Epithelial cell of esophagus (primary cell): Measurements from ENCODE around the gene DYNLT4.
A peak's percentile ranks its signal among the peaks of the same experiment; 100 is the strongest.
"Not testable (repeated sequence)": the region's sequence is repeated elsewhere in the genome, so short reads cannot be mapped to it uniquely, and the experiment has no call there.

Experiments
- DNase-seq: peaks from one replicate; pipeline ENCODE4 v3.0.0; 2010; ENCODE audit warnings: low read depth
- H3K4me3 ChIP-seq: 2 replicates; pipeline ENCODE4 v1.5.1; 2011; ENCODE audit warnings: mild to moderate bottlenecking, low read length, control low read depth
- TF ChIP-seq, protein P1 (sequence below): IDR thresholded peaks from 2 replicates; pipeline ENCODE4 v1.5.1; 2011; ENCODE audit warnings: low read depth, mild to moderate bottlenecking, low read length, control low read depth, inconsistent platforms; ENCODE audit not compliant: insufficient read depth; ENCODE audit errors: missing control alignments

The DYNLT4 gene

DNA sequence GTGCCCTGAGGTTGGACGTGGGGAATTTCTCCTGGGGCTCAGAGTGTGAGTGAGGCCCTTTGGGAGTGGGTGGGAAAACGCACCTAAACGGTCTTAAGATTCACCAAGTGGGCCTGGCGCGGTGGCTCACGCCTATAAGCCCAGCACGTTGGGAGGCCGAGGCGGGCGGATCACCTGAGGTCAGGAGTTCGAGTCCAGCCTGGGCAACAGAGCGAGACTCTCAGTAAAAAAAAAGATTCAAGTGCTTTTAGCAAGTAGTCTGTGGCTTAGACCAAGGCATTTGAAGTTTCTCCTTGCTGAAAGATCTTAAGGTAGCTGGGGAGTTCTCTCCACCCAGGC lies 30.5 kb downstream of the DYNLT4 start:
- H3K4me3 ChIP-seq = peak overlapping the region; percentile 98
- DNase-seq = no peak
- TF ChIP-seq, protein P1, sequence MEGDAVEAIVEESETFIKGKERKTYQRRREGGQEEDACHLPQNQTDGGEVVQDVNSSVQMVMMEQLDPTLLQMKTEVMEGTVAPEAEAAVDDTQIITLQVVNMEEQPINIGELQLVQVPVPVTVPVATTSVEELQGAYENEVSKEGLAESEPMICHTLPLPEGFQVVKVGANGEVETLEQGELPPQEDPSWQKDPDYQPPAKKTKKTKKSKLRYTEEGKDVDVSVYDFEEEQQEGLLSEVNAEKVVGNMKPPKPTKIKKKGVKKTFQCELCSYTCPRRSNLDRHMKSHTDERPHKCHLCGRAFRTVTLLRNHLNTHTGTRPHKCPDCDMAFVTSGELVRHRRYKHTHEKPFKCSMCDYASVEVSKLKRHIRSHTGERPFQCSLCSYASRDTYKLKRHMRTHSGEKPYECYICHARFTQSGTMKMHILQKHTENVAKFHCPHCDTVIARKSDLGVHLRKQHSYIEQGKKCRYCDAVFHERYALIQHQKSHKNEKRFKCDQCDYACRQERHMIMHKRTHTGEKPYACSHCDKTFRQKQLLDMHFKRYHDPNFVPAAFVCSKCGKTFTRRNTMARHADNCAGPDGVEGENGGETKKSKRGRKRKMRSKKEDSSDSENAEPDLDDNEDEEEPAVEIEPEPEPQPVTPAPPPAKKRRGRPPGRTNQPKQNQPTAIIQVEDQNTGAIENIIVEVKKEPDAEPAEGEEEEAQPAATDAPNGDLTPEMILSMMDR = no peak

DNA sequence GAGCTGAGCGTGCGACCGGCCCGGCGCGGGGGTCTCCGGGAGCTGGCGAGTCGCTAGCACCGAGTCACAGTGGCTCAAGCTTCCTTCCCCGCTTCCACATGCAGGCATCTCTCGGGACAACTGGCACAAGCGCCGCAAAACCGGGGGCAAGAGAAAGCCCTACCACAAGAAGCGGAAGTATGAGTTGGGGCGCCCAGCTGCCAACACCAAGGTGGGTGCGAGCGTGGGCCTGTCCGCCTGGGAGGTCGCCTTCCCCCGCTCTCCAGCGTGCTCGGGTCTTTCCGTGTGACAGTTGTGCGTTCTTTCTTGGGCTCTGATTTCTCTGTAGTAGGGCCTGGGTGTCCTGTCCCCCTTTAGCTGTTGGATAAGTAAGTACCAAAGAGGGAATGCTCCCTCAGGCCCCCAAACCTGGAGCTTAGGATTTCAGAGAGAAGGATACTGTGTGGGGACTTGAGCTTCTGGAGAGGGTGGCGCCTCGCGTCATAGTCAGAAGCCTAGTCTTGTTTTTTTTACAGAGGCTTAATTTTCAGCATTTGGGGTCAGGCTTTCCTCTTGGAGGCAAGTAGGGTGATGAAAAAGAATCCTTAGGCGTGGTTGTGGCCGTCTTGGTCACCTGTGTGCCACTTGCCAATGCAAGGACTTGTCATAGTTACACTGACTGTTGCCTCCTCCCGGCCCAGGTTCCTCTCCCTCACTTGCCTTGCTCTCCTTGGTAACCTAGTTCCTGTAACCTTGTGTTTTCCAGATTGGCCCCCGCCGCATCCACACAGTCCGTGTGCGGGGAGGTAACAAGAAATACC lies 31.0 kb downstream of the DYNLT4 start:
- DNase-seq = peak; percentile 30
- H3K4me3 ChIP-seq = peak overlapping the region; percentile 98
- TF ChIP-seq, protein P1 = no peak

DNA sequence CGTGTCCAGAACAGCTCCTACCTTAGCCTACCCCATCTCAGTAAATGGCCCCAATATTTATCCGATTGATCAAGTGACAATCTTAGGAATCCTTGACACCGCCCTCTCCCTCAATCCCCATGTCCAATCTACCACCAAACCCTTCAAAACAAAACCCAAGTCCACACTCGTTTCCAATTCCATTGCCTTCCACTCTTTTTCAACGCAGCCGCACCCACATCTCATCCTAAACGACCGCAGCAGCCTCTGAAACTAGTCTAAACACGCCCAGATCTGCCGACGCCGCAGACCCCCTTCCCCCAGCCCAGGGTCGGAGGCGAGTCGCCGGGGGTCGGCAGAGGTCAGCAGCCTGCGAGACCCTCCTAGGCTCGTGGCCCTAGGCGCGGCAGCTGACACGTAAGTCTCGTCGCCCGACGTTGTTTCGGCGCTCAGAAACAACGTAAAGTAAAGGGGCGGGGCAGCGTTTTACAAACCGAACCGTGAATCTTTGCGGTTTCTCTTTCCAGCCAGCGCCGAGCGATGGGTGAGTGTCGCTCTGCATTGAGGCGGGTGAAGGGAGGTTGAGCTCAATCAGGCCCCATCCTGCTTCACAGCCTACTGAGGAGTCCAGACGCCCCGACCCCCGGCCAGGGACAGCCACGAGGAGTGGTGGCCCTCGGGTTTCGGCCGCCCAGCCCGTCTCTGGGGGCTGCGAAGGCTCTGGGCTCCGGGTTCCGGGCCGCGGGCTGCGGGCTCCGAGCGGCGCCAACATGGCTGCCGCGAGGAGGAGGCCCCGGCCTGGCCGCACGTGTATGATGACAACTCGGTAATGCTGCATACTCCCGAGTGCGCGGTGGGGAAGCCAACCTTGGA lies 31.8 kb downstream of the DYNLT4 start, which contains the start of gene RPS8:
TSS of gene RPS8 (plus strand) at position 463 of the 852 bp plus-strand sequence. CDS start at position 520, 57 bp downstream.
- peak within 1 kb of the TSS; percentile 98 for H3K4me3 ChIP-seq
- TF ChIP-seq, protein P1 = no peak
- peak; percentile 95 for DNase-seq

DNA sequence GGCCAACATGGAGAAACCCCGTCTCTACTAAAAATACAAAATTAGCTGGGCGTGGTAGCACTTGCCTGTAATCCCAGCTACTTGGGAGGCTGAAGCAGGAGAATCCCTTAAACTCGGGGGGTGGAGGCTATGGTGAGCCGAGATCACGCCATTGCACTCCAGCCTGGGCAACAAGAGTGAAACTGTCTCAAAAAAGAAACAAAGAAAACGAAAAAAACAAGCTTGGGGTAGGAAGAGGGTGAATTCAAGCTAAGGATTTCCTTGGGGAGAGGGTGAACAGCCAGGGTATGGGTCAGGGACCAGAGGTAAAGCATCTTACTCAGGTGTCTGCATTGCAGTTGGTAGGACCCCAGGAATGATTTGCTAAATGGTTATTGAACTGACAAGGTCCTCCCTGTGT lies 40.7 kb downstream of the DYNLT4 start:
- not testable (repeated sequence) for DNase-seq, H3K4me3 ChIP-seq

DNA sequence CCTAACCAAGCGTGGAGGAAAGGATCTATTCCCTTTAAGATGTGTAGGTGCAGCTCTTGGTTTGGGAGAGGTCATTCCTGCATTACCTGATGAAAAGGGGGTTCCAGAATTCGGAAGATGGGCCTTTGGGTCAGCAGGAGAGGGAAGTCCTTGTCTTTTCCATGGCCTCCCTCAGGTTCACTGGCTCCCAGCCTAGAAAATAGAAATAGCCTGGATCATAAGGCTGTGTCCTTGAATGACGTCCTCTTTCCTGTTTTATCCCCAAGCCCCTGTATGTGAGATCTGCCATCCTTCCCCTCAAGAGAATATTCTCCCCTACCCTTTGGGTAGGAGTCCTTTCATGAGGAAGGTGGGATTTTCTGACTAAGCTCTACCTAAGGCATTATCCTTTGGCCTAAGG lies 46.3 kb downstream of the DYNLT4 start:
- no peak overlapping the region for H3K4me3 ChIP-seq
- DNase-seq = no peak
- TF ChIP-seq, protein P1 = no peak

DNA sequence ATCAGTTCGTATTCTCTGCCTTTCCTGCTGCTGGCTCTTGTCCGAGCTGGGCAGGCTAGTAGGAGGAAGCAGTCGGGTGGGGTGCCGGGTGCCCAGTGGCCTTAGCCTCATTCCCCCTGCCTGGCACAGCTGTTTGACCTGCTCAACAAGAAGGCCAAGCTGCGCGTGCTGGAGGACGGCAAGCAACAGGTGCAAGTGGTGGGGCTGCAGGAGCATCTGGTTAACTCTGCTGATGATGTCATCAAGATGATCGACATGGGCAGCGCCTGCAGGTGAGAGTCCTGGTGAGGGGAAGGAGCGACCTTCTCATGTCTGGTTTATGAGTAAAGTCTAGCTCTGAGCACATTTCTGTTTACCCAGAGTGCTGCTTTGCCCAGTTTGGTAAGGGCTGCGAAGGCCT lies 48.1 kb downstream of the DYNLT4 start:
- no peak for DNase-seq
- H3K4me3 ChIP-seq = no peak overlapping the region
- TF ChIP-seq, protein P1 = no peak

DNA sequence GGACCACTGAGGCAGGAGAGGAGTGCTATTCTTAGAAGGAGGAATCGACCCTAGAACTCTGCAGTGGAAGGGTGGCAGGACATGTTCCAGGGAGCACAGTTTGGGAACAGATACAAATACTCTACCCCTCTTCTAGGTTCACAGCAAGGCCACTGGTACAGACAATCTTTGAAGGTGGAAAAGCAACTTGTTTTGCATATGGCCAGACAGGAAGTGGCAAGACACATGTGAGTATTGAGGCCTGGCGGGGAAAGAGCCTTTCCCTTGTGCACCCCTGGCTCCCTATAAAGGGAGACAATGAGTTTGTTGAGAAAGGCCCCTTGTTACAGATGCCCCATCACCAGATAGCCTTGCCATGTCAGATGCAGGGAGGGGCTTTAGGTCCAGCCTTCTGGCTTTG lies 49.7 kb downstream of the DYNLT4 start:
- H3K4me3 ChIP-seq = no peak overlapping the region
- TF ChIP-seq, protein P1 = no peak
- DNase-seq = no peak
